GM12874 (cell line): ENCODE measurements around the gene WDR18.
A peak's percentile ranks its signal among the peaks of the same experiment; 100 is the strongest.

Experiments used
- CTCF ChIP-seq: IDR thresholded peaks from 2 replicates; pipeline ENCODE4 v1.5.1; 2011; ENCODE audit warnings: low read depth, mild to moderate bottlenecking, control low read depth, low read length, moderate library complexity; ENCODE audit not compliant: insufficient read depth

The WDR18 gene

GRCh38 chr19:974564-975257, 9.4 kb upstream of the WDR18 start:
- no peak for TF ChIP-seq CTCF

GRCh38 chr19:976476-976875, 7.7 kb upstream of the WDR18 start:
- no peak for TF ChIP-seq CTCF

- no peak for TF ChIP-seq CTCF
Observed at GRCh38 chr19:977058-977464, 7.1 kb upstream of the WDR18 start.

- TF ChIP-seq CTCF = no peak
Observed at GRCh38 chr19:979318-979741, 4.8 kb upstream of the WDR18 start.

GRCh38 chr19:980133-980998, 3.8 kb upstream of the WDR18 start:
- TF ChIP-seq CTCF = no peak

GRCh38 chr19:982567-983170, 1.5 kb upstream of the WDR18 start:
- TF ChIP-seq CTCF = peak; percentile 94

- no peak for TF ChIP-seq CTCF
Observed at GRCh38 chr19:986083-986482, 1.9 kb downstream of the WDR18 start.
